MM.1S (cell line): ENCODE measurements around the gene KCNJ11.

Source experiments
- DNase-seq: peaks from one replicate; pipeline ENCODE4 v3.0.0-alpha.2; 2015
- H2AFZ ChIP-seq: fragments of 300-600 bp; sonication (generic); 2 replicates; pipeline ENCODE4 v1.6.0; 2016; ENCODE audit warnings: antibody characterized with exemption, low read length
- H3F3A ChIP-seq: fragments of 300-600 bp; sonication (generic); 2 replicates; pipeline ENCODE4 v1.6.1; 2016; ENCODE audit warnings: mild to moderate bottlenecking, antibody characterized with exemption, low read length, moderate library complexity, mixed read lengths; ENCODE audit not compliant: insufficient read depth
- H3K27ac ChIP-seq: fragments of 300-600 bp; sonication (generic); 2 replicates; pipeline ENCODE4 v1.5.1; 2016; ENCODE audit warnings: mild to moderate bottlenecking, low read length
- H3K27me3 ChIP-seq: fragments of 300-600 bp; sonication (generic); replicated peaks from 2 replicates; pipeline ENCODE4 v1.6.0; 2016; ENCODE audit warnings: low read length; ENCODE audit not compliant: insufficient read depth
- H3K36me3 ChIP-seq: fragments of 300-600 bp; sonication (generic); replicated peaks from 2 replicates; pipeline ENCODE4 v1.6.1; 2016; ENCODE audit warnings: mild to moderate bottlenecking, low read length, mixed read lengths; ENCODE audit not compliant: insufficient read depth
- H3K4me1 ChIP-seq: fragments of 300-600 bp; sonication (generic); 2 replicates; pipeline ENCODE4 v1.6.1; 2016; ENCODE audit warnings: low read length, mixed read lengths
- H3K4me2 ChIP-seq: fragments of 300-600 bp; sonication (generic); 2 replicates; pipeline ENCODE4 v1.6.0; 2016; ENCODE audit warnings: low read depth, low read length
- H3K4me3 ChIP-seq: fragments of 300-600 bp; sonication (generic); 2 replicates; pipeline ENCODE4 v1.5.1; 2016; ENCODE audit warnings: low read length, mixed read lengths
- H3K79me2 ChIP-seq: fragments of 300-600 bp; sonication (generic); 2 replicates; pipeline ENCODE4 v1.6.1; 2016; ENCODE audit warnings: mixed run types, low read length, mixed read lengths
- H3K9ac ChIP-seq: fragments of 300-600 bp; sonication (generic); 2 replicates; pipeline ENCODE4 v1.6.1; 2016; ENCODE audit warnings: low read length, mixed read lengths
- H3K9me2 ChIP-seq: fragments of 300-600 bp; sonication (generic); replicated peaks from 2 replicates; pipeline ENCODE4 v1.6.1; 2016; ENCODE audit warnings: mild to moderate bottlenecking, low read length, mixed read lengths; ENCODE audit not compliant: insufficient read depth
- H3K9me3 ChIP-seq: fragments of 300-600 bp; sonication (generic); replicated peaks from 2 replicates; pipeline ENCODE4 v1.6.1; 2016; ENCODE audit warnings: mild to moderate bottlenecking, low read length, mixed read lengths; ENCODE audit not compliant: insufficient read depth
- H4K20me1 ChIP-seq: fragments of 300-600 bp; sonication (generic); 2 replicates; pipeline ENCODE4 v1.6.1; 2016; ENCODE audit warnings: mild to moderate bottlenecking, low read length, moderate library complexity, mixed read lengths; ENCODE audit not compliant: insufficient read depth
- CTCF ChIP-seq: fragments of 300-600 bp; sonication (generic); IDR thresholded peaks from 2 replicates; pipeline ENCODE4 v1.5.1; 2016; ENCODE audit warnings: antibody characterized with exemption, low read length, mixed read lengths
- EZH2 ChIP-seq: fragments of 300-600 bp; sonication (generic); optimal IDR thresholded peaks from 2 replicates; pipeline ENCODE3; 2017; ENCODE audit warnings: low read depth, mild to moderate bottlenecking, antibody characterized with exemption, low read length, mixed read lengths
- EZH2phosphoT487 ChIP-seq: fragments of 300-600 bp; sonication (generic); IDR thresholded peaks from 2 replicates; pipeline ENCODE4 v1.6.1; 2018; ENCODE audit warnings: antibody characterized with exemption, low read length

Gene KCNJ11

GRCh38 chr11:17405232-17406005 is 17.0 kb upstream of the KCNJ11 start:
- Histone ChIP-seq H3K36me3 (no peaks in the 10 kb centered on the region), H3K9me3 (no peaks in the 10 kb centered on the region), H3K27ac (peak overlapping the region; percentile 41; the same call in 1 of the 2 replicates), H3K79me2 (no peaks in the 10 kb centered on the region), H3K9me2 (no peaks in the 10 kb centered on the region), H3K4me2 (peak overlapping the region; percentile 42), H3K4me1 (peaks cover 16% of the 10 kb centered on the region), H2AFZ (peak overlapping the region; percentile 72), H3K4me3 (peak overlapping the region; percentile 7; the same call in 1 of the 2 replicates), H3F3A (0 out of 2 replicates have a peak, but pooled peaks cover 6% of the 10 kb centered on the region), H3K9ac (no peak overlapping the region; the same call in 1 of the 2 replicates), H4K20me1 (no peaks in the 10 kb centered on the region), H3K27me3 (no peaks in the 10 kb centered on the region)
- peak; percentile 37 for DNase-seq
- TF ChIP-seq CTCF = peak; percentile 36
- no peak for TF ChIP-seq EZH2

- no peak for TF ChIP-seq CTCF
- no peak for TF ChIP-seq EZH2phosphoT487
- TF ChIP-seq EZH2 = no peak
- Histone ChIP-seq H3K79me2 (no peaks in the 10 kb centered on the region), H3K27me3 (no peaks in the 10 kb centered on the region), H3K9me3 (no peaks in the 10 kb centered on the region), H3K4me3 (no peak overlapping the region), H3K4me1 (peaks cover 16% of the 10 kb centered on the region), H4K20me1 (no peaks in the 10 kb centered on the region), H3K27ac (no peak overlapping the region), H3K4me2 (no peak overlapping the region), H3F3A (0 out of 2 replicates have a peak, but pooled peaks cover 6% of the 10 kb centered on the region), H3K9ac (no peak overlapping the region), H3K9me2 (no peaks in the 10 kb centered on the region), H3K36me3 (no peaks in the 10 kb centered on the region), H2AFZ (no peak overlapping the region)
- DNase-seq = no peak
Observed at GRCh38 chr11:17403980-17404759, 15.7 kb upstream of the KCNJ11 start.

GRCh38 chr11:17402486-17402885 is 14.0 kb upstream of the KCNJ11 start:
- TF ChIP-seq EZH2 (no peak), EZH2phosphoT487 (no peak), CTCF (no peak)

More at GRCh38 chr11:17402486-17402885, 14.0 kb upstream of the KCNJ11 start:
- Histone ChIP-seq H2AFZ (no peak overlapping the region), H3K27ac (no peak overlapping the region), H3F3A (0 out of 2 replicates have a peak, but pooled peaks cover 6% of the 10 kb centered on the region), H3K4me3 (no peak overlapping the region), H3K79me2 (no peaks in the 10 kb centered on the region), H3K9ac (no peak overlapping the region), H3K9me3 (no peaks in the 10 kb centered on the region), H3K27me3 (no peaks in the 10 kb centered on the region), H3K4me2 (no peak overlapping the region), H3K9me2 (no peaks in the 10 kb centered on the region), H4K20me1 (no peaks in the 10 kb centered on the region), H3K36me3 (no peaks in the 10 kb centered on the region), H3K4me1 (peaks cover 16% of the 10 kb centered on the region)
- DNase-seq = no peak
